ENCODE data around the gene NFATC4.

NFATC4 gene

GRCh38 chr14:24378981-24379906 lies 11.3 kb downstream of the NFATC4 start:
- H3K9me3 ChIP-seq (ENCODE audit: insufficient read depth, low read length, severe bottlenecking), result no peaks in the 10 kb centered on the region
- peaks cover 19% of the 10 kb centered on the region for H3K27me3 ChIP-seq (ENCODE audit: insufficient read depth, low read length, poor library complexity)

GRCh38 chr14:24379907-24380730 lies 12.1 kb downstream of the NFATC4 start:
- Histone ChIP-seq H3K27ac (ENCODE audit: low read length) (no peak overlapping the region), H2AFZ (ENCODE audit: low read depth, low read length) (no peak overlapping the region), H3K4me2 (ENCODE audit: insufficient read depth, low read length) (no peak overlapping the region), H3K27me3 (ENCODE audit: insufficient read depth, low read length, poor library complexity) (peaks cover 15% of the 10 kb centered on the region), H3K4me1 (ENCODE audit: insufficient read depth, low read length) (no peaks in the 10 kb centered on the region), H3K9ac (ENCODE audit: low read depth, low read length) (no peak overlapping the region), H3K9me3 (ENCODE audit: insufficient read depth, low read length, severe bottlenecking) (no peaks in the 10 kb centered on the region), H4K20me1 (ENCODE audit: insufficient read depth, low read length) (no peaks in the 10 kb centered on the region), H3K36me3 (ENCODE audit: insufficient read depth, low read length) (no peaks in the 10 kb centered on the region), H3K4me3 (ENCODE audit: low read depth in 1 of 2, low read length in 2 of 2) (no peak overlapping the region), H3K79me2 (ENCODE audit: insufficient read depth, low read length) (no peaks in the 10 kb centered on the region)
- no peak for TF ChIP-seq CTCF (IDR thresholded peaks at IDR 0.05; ENCODE audit: borderline replicate concordance, extremely low read depth, low read length, poor library complexity, severe bottlenecking)
- ATAC-seq (ENCODE audit: insufficient read depth, low read depth) (no peak), DNase-seq (no peak)

More at GRCh38 chr14:24378981-24379906, 11.3 kb downstream of the NFATC4 start:
- no peak overlapping the region for H3K9ac ChIP-seq (ENCODE audit: low read depth, low read length)
- no peak overlapping the region for H3K27ac ChIP-seq (ENCODE audit: low read length)
- TF ChIP-seq CTCF (IDR thresholded peaks at IDR 0.05; ENCODE audit: borderline replicate concordance, extremely low read depth, low read length, poor library complexity, severe bottlenecking) (no peak), EZH2 (IDR thresholded peaks at IDR 0.05; ENCODE audit: borderline replicate concordance, low read depth, low read length, severe bottlenecking) (no peak)
- H3K4me3 ChIP-seq (ENCODE audit: low read depth in 1 of 2, low read length in 2 of 2), result no peak overlapping the region
- no peak overlapping the region for H3K4me2 ChIP-seq (ENCODE audit: insufficient read depth, low read length)
- H4K20me1 ChIP-seq (ENCODE audit: insufficient read depth, low read length), result no peaks in the 10 kb centered on the region
- ATAC-seq (ENCODE audit: insufficient read depth, low read depth) (no peak), DNase-seq (no peak)
- H3K36me3 ChIP-seq (ENCODE audit: insufficient read depth, low read length), result no peaks in the 10 kb centered on the region
- no peaks in the 10 kb centered on the region for H3K4me1 ChIP-seq (ENCODE audit: insufficient read depth, low read length)
- no peaks in the 10 kb centered on the region for H3K79me2 ChIP-seq (ENCODE audit: insufficient read depth, low read length)
- H2AFZ ChIP-seq (ENCODE audit: low read depth, low read length), result no peak overlapping the region

GRCh38 chr14:24381363-24382063 lies 13.5 kb downstream of the NFATC4 start:
- Histone ChIP-seq H3K4me3 (ENCODE audit: low read depth in 1 of 2, low read length in 2 of 2) (no peak overlapping the region), H3K27me3 (ENCODE audit: insufficient read depth, low read length, poor library complexity) (peaks cover 13% of the 10 kb centered on the region), H4K20me1 (ENCODE audit: insufficient read depth, low read length) (no peaks in the 10 kb centered on the region), H3K27ac (ENCODE audit: low read length) (no peak overlapping the region), H3K9me3 (ENCODE audit: insufficient read depth, low read length, severe bottlenecking) (no peaks in the 10 kb centered on the region), H3K79me2 (ENCODE audit: insufficient read depth, low read length) (no peaks in the 10 kb centered on the region), H3K36me3 (ENCODE audit: insufficient read depth, low read length) (no peaks in the 10 kb centered on the region), H3K4me1 (ENCODE audit: insufficient read depth, low read length) (no peaks in the 10 kb centered on the region), H2AFZ (ENCODE audit: low read depth, low read length) (no peak overlapping the region), H3K4me2 (ENCODE audit: insufficient read depth, low read length) (no peak overlapping the region), H3K9ac (ENCODE audit: low read depth, low read length) (no peak overlapping the region)
- ATAC-seq (ENCODE audit: insufficient read depth, low read depth) (no peak), DNase-seq (no peak)
- TF ChIP-seq CTCF (IDR thresholded peaks at IDR 0.05; ENCODE audit: borderline replicate concordance, extremely low read depth, low read length, poor library complexity, severe bottlenecking) (no peak), EZH2 (IDR thresholded peaks at IDR 0.05; ENCODE audit: borderline replicate concordance, low read depth, low read length, severe bottlenecking) (no peak)

All from DND-41 (cell line).